HuH-7 (cell line): ENCODE results near the gene BTBD9.

ENCODE experiments used
- DNase-seq: peaks from one replicate; pipeline ENCODE4 v3.0.0; 2011; ENCODE audit warnings: low spot score

BTBD9 gene

DNA sequence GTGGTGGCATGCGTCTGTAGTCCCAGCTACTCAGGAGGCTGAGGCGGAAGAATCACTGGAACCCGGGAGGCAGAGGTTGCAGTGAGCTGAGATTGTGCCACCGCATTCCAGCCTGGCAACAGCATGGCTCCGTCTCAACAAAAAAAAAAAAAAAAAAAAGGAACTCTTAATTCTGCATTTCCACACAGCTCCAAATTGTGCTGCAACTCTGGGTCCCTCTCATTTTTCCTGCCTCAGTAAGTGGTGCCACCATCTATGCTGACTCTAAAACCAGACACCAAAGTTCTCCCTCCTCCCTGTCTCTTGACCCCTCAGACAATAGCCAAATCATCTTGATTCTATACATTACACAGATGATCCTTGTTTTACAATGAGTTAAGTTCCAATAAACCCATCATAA lies 133.9 kb downstream of the BTBD9 start:
- no peak for DNase-seq

DNA sequence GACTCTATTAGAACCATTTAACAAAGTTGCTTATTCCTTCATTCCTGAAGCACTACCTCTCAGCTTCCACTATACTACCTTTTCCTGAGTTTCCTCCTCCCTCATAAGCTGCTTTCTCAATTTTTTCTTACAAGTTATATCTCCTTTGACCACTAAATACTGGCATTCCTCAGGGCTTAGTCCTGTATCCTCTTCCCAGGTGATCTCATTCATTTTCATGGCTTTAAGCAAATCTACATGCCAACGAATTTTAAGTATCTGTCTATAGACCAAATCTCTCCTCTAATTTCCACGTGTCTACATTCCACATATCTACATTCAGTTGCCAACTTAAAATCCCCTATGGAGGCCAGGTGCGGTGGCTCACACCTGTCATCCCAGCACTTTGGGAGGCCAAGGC lies 134.7 kb downstream of the BTBD9 start:
- no peak for DNase-seq

DNA sequence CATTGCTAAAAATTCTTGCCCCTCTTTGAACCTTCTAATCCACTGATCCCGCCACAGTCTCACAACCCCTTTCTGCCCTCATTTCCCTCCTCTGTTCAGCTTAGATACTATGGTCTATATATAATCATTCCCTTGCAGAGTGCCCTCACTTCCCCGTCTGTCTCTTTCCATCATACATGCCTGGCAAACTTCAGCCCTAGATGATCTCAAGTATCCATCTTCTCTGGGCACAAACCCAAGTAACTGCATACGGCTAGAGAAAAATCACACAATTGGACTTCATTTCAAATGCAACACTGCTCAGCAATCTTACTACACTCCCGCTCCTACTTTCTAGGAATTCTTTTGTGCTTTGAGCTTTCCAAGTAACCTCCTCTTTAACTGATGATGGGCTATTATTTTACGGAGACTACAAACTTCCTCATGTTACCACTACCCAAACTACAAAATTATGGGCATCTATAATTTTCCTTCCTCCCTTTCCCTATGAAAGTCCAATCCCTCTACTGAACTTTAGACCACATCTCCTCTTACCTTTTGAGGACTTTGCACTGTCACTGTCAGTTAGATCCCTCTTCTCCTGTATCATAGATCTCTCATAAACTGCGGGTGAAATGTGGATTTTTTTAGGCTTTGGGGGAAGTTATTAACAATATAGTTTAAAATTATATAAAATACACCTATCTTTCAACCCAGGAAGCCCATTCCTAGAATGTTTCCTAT lies 135.6 kb downstream of the BTBD9 start:
- DNase-seq, result no peak

DNA sequence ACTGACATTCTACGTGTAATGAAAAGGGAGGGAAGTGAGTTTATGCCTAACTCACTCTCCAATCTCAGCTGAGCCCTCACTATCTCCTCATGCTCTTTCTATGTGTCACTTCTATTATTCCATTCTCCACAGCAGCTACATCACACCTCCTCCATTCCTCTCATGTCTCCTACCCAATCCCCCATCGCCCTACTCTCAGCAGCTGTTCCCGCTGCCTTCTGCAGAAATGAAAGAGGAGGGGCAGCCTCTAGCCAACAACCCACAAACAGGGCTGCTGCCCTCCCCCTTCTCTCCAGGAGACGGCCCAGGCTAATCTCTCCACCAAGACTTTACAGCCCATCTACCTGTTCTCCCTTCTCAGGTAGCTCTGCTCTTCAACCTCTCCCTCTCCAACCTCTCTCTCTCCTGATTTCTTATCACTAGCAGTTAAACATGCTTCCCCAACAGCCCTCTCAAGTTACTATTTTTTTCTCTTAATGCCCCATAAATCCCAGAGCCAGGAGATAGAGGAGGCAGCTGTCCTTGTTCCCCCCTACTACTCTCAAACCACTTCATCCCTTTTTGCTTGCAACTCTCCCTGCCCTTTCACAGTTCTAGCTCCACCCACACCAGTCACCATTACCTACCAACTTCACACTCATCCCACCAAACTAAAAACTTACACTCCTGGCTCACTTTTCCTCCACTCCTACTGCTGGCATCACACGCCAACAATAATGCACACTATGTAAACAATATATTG lies 136.5 kb downstream of the BTBD9 start:
- DNase-seq, result no peak

DNA sequence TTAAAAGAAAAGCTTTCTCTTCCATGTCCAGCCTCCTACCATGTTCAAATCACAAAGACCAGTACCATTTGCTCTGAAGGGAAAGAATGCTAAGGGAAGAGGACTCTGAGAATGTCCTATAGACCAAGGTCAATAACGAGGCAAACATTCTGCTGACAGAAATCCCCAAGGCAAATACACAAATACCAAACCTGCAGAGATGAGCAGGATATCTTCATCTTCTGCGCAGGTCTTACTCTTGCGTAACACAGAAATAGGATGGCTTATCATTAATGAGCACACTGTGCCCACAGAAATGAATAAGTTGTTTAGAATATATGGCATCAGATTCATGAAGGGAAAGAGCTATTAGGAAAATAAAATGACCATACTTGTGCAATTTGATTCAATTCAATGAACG lies 137.3 kb downstream of the BTBD9 start:
- no peak for DNase-seq

DNA sequence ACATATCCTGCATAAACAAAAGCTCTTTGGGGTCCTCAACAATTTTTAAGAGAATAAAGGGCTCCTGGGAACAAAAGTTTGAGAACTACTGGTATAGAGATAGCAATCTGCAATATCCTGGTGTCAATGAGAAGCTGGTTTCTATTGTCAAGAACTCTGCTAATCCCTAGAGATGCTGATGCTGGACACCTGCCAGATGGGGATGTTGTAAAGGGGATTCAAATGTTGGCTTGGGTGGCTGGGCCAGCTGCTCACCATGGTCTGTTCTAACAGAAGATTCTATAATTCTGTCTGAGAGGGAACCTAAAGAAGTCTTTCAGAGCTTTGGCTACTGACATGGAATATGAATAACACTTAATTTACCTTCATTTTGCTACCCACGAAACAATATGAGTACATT lies 137.8 kb downstream of the BTBD9 start:
- no peak for DNase-seq

DNA sequence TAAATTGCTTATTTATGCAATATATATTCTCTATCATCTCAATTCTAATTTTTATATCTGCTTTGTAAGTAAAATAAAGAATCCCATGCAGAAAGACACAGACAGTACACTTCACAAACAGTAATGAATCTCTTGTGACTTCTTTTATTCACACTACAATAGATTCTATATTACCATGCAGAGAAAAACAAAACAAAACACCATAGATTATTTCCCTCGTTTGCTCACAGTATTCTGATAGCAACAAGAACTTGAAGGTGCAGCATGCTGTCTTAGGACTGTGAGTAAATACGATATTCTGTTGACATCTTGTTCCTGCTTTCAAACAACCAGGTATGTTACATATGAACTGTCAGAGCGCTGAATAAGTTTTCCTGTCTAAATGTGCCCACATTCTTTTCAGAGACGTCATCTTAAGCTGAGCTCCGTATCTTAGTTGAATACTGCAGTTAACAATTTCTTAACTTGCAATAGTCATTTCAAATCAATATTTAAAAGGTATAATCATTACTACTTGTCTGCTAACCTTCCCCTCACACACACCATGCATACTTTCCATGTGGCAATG lies 140.1 kb downstream of the BTBD9 start:
- no peak for DNase-seq

DNA sequence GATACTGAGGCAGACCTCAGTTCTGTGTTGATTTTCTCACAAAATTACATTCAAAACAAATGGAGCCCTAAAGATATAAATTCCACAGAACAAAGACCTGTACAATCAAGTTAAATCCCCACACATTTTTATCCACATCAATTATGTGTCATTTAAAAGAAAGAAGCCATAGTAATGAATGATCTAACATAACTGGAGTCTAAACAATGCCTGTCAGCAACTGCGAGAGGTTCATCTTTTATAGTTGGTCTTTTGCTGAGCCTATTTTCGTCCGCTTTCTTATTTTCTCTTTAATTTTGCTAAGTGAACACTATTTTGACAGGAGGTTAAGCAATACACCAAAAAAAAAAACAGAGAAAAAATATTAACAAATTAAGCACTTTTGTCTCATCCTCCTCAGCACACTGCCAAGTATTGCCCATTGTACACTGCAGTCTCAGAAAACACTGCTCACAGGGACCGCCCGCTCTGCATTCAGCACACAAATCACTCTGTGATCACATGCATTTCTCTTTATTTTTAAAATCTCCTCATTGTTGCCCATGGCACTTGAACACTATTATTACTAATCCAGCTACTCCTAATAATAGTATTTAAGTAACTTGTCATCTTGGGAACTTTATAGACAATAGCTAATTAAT lies 140.8 kb downstream of the BTBD9 start:
- no peak for DNase-seq

DNA sequence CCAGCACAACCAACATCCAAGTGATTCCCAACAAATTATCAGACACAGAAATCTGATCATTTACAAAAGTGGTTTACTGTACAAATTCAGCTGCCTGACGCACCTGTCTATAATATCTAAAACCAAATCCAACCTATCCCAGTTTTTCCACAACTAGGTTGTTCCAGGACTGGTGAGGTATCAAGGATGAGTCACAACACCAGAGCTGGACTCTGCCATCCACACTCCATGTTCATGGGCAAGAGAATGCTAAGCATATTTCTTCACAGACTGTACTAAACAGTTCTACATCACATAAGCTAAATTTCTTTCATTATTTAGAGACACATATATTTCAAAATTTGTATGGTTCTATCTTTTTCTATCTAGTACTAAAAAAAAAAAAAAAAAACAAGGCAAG lies 141.6 kb downstream of the BTBD9 start:
- DNase-seq, result no peak

DNA sequence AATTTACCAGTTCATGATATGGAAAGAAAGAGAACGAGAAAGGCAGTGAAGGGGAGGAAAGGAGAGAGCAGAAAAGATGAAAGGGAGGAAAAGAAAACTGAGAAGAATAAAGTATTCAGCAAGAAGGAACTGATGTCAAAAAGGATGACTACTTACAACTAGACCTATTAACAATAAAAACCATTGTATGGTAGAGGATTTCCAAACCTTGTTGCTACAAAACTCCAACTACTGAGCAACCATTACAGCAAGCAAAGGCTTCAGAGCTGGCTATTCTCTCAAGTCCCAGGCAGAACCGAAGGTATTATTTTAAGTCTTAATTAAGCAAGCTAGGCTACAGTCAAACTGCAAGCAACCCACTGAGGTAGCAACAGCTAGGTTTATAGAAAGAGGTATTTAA lies 142.2 kb downstream of the BTBD9 start:
- DNase-seq, result no peak

DNA sequence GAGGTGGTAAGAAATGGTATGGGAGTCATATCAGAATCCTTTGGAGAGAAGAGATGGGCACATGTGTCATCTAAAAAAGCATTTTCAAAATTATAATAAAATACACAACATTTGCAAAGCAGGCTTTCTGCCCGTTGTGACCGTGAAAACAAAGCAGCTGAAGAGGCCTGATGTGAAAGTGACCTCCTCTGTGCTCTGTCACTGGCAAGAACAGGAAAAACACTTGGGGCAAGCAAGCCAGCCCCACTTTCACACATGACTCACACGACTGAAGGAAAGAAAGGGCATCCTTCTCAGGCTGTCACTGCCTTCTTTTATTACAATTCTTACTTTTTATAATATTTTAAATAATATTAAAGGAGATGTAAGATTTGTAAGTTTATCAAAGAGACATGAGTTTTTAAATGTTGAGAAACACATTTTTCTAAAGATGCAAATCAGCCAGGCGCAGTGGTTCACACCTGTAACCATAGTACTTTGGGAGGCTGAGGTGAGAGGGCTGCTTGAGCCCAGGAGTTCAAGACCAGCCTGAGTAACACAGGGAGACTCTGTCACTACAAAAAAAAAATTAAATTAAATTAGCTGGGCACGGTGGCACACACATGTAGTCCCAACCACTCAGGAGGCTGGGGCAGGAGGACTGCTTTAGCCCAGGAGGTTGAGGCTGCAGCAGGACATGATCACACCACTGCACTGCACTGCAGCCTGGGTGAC lies 143.7 kb downstream of the BTBD9 start:
- DNase-seq, result no peak

DNA sequence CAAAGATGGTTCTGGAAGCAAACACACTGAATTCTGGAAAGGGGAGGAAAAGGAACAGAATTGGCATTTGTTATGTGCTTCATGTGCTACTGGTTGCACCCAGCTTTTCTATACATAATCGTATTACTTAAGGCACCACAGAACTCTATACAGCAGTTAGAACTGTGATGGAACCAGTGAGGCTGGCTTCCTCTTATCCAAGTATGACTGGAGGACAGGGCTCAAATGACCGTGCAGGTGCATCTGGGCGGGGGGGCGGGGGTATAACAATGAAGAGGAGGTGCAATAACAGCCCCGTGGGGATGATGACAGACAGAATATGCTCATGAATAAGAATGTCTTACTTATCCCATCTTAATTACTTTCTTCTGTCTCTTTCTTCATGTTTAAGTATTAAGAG lies 144.2 kb downstream of the BTBD9 start:
- DNase-seq, result no peak

DNA sequence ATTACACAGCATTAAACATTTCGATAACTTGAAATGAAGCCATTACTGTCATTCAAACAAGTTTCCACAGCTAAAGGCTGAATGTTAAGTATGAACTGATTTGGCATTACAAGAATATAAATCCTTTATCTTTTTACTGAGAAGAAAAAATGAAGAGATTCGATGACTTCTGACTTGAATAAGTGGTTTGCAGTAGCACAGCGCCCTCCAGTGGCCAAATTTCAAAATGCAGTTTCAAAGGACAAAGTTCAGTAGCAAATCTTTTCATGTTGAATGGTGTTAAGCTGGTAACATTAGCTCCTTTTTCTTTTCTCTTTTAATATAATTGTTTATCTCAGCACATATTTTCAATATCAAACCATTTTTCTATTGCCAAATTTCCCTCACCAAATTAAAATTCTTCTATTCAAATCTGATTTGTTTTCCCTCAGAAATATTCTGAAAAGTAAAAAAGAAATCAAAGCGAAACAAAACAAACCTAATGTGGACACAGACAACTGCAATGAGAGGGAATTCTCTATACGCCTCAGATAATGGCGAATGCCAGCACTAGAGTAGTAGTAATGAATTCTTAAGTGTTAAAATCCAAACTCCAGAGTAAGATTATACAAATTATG lies 145.7 kb downstream of the BTBD9 start:
- DNase-seq, result no peak

DNA sequence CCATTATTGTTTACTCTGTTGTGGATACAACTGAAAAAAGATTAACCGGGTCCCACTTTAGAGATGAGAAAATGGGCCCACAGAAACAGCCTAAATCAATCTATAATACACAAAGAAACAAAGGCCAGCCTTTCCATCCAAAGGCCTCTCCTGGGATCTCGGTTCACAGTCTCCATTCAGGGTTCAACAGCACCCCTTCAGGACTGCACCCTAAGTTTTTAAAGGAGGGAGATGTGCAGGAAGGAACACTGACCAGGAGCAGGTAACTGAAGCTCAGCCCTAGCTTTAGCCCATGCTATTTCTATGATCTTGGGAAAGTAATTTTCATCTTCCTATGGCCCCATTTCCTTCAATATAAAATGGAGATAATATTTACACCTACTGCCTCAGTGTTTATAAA lies 147.7 kb downstream of the BTBD9 start:
- DNase-seq, result no peak

DNA sequence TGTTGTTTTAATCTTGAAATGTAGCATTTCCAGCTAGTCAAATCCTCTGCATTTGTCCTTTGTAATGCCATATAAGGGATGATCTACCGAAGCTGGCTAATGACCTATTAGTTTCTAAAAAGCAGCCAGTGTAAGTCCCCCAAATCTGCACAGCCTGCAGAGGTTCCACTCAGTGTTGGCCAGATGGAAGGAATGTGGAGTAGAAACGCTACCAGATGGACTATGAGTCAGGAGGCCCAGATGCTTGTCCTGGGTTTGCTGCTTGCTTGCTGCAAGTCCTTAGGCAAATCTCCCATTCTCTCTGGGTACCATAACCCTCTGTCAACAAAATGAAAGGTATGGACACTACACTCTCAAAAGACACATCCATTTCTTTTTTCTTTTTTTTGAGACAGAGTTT lies 149.8 kb downstream of the BTBD9 start:
- DNase-seq, result no peak

DNA sequence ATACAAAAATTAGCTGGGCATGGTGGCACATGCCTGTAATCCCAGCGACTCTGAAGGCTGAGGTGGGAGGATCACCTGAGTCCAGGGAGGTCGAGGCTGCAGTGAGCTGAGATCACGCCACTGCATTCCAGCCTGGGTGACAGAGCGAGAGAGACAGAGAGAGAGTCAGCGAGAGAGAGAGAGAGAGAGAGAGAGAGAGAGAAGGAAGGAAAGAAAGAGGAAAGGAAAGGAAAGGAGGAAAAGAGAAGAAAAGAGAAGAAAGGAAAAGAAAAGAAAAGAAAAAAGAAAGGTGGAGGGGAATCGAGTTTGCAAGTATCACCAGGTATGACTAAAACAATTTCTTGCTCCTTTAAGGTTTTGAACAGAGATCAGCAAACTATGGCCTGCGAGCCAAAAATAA lies 152.3 kb downstream of the BTBD9 start:
- DNase-seq, result no peak

DNA sequence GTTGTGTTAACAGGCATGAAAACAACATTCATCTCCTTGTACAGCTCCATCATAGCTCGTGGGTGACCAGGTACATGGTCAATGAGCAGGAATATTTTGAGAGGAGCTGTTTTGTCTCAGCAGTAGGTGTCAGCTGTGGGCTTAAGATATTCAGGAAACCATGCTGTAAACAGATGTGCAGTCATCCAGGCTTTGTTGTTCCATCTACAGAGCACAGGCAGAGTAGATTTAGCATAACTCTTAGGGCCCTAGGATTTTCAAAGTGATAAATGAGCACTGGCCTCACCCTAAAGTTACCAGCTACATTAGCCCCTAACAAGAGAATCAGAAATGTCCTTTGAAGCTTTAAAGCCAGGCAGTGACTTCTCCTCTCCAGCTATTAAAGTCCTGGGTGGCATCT lies 154.2 kb downstream of the BTBD9 start:
- DNase-seq, result no peak

DNA sequence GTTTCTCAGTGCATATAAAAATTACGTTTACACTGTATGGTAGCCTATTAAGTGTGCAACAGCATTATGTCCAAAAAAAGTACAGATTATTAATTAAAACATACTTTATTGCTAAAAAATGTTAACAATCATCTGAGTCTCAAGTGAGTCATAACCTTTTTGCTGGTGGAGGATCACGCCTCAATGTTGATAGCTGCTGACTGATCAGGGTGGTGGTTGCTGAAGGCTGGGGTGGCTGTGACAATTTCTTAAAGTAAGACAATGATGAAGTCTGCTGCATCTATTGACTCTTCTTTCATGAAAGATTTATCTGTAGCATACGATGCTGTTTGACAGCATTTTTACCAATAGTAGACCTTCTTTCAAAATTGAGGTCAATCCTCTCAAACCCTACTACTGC lies 155.1 kb downstream of the BTBD9 start:
- no peak for DNase-seq

DNA sequence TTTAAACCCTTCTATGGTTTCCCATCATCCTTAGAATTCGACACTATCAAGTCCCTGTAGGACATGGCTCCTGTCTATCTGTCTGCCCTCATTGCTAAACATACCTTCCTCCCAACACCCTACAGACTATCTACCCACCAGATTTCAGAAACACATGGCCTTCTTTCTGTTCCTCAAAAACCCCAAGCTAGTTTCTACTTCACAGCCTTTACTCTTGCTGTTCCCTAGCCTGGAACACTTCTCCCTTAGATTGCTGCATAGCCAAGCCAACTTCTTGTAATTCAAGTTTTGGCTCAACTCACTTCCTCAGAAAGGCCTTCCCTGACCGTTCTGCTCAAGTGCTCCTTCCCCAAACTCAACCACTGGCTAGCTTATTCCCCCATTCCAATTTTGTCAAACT lies 156.2 kb downstream of the BTBD9 start:
- DNase-seq, result no peak

DNA sequence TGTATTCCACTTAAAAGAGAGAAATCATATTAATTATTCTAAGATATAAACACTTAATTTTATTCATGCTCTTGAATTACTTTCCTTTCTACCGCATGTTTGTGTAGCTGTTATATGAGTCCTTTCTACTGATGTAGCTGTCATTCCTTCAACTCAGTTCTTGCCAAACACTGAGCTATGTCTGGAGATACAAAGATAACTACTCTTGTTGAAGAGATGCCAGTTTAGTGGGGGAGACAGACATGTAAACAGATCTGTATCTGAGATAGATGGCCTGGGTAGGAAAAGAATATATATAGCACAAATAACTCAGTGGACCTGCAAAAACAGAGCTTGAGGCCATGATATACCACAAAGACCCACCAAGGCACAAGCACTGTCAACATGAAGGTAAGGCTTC lies 157.3 kb downstream of the BTBD9 start:
- no peak for DNase-seq

DNA sequence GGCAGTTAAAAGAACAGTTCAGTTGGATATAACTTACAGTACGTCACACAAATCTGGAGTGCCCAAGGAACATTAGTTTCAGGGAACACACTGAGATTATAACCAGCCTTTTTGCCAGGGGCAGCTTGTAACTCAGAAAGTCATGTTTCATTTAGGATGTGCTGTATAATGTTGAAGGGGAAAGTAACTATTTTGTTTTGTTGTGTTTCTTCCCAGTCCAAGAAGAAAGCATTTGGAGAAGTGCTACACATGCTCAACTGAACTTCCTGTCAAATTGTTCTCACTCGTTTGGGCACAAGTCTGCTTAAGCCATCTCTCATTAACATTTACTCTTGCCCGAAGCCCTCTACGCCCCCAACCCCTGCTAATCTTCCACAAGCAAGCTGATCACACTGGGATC lies 157.9 kb downstream of the BTBD9 start:
- DNase-seq, result no peak

DNA sequence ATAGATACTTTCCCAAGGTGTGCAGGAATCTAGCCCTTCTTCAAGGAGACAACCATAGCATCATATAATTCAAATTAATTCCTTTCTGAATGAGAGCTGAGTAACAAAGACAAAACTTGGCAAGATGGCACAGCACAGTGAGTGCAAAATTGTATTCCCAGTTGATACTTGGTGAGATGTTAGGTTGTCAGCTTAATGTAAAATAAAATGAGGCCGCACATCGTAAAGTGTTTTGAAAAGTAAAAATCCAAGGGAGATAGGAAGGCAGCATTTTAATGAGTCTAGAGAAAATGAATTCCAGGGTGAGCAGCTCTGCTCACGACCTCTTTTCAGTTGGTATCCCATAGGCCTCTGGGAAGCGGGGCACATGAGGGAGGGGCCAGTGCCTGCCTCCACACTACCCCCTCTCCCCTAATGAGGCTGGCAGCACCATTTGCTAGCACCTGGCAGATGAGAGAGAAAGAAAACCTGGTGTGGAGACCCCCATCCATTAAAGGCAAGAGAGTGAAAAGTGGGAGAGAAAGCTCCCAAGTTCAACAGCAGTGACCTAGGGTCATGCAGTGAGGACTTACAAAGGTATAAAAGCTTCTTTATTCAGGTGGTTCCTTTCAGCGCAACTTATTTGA lies 158.4 kb downstream of the BTBD9 start:
- no peak for DNase-seq
